ENCODE measurements around the gene FAM83E. TPM values are rescaled to one million over a fixed set of nuclear protein-coding genes. Genes with fewer than 3 reads are reported as not detected.

The FAM83E gene
- polyA plus RNA-seq, 1 donor from 2014 or later, result 0.73 TPM

- Histone ChIP-seq H3F3A (ENCODE audit: insufficient read depth, low read length, poor library complexity, severe bottlenecking) (no peaks in the 10 kb centered on the region), H3K79me2 (replicated peaks; ENCODE audit: insufficient read depth, low read length) (no peaks in the 10 kb centered on the region), H3K27me3 (ENCODE audit: insufficient read depth, low read depth, low read length) (peaks cover 4% of the 10 kb centered on the region)
Measured at GRCh38 chr19:48591021-48591420, 23.9 kb downstream of the FAM83E start.

GRCh38 chr19:48588670-48589401, 26.0 kb downstream of the FAM83E start:
- Histone ChIP-seq H3K36me3 (ENCODE audit: insufficient read depth, low read length) (no peaks in the 10 kb centered on the region), H3K4me2 (ENCODE audit: low read length) (no peak overlapping the region), H3K27ac (ENCODE audit: low read length) (no peak overlapping the region), H3K4me3 (ENCODE audit: low read length) (peak overlapping the region; percentile 46), H3K27me3 (ENCODE audit: insufficient read depth, low read depth, low read length) (peaks cover 4% of the 10 kb centered on the region), H3F3A (ENCODE audit: insufficient read depth, low read length, poor library complexity, severe bottlenecking) (no peaks in the 10 kb centered on the region), H4K20me1 (ENCODE audit: insufficient read depth) (no peaks in the 10 kb centered on the region), H3K9ac (ENCODE audit: low read length) (no peak overlapping the region), H2AFZ (ENCODE audit: low read depth, low read length) (peak overlapping the region; percentile 8), H3K79me2 (replicated peaks; ENCODE audit: insufficient read depth, low read length) (no peaks in the 10 kb centered on the region), H3K9me3 (ENCODE audit: low read length) (no peaks in the 10 kb centered on the region), H3K9me2 (ENCODE audit: insufficient read depth, low read length) (no peaks in the 10 kb centered on the region)
- peak; percentile 62 for TF ChIP-seq RAD21 (conservative IDR thresholded peaks at IDR 0.05)
- peak; percentile 80 for TF ChIP-seq CTCF (IDR thresholded peaks at IDR 0.05; ENCODE audit: poor library complexity, severe bottlenecking)
- no peak for TF ChIP-seq TAF1 (IDR thresholded peaks at IDR 0.05; ENCODE audit: low read depth)
- peak; percentile 78 for TF ChIP-seq SMC3 (conservative IDR thresholded peaks at IDR 0.05; ENCODE audit: poor library complexity)

More at GRCh38 chr19:48591021-48591420, 23.9 kb downstream of the FAM83E start:
- Histone ChIP-seq H3K9me3 (ENCODE audit: low read length) (no peaks in the 10 kb centered on the region), H3K4me2 (ENCODE audit: low read length) (no peak overlapping the region), H3K27ac (ENCODE audit: low read length) (no peak overlapping the region), H3K36me3 (ENCODE audit: insufficient read depth, low read length) (no peaks in the 10 kb centered on the region), H3K9ac (ENCODE audit: low read length) (no peak overlapping the region), H4K20me1 (ENCODE audit: insufficient read depth) (no peaks in the 10 kb centered on the region), H2AFZ (ENCODE audit: low read depth, low read length) (no peak overlapping the region), H3K9me2 (ENCODE audit: insufficient read depth, low read length) (no peaks in the 10 kb centered on the region), H3K4me3 (ENCODE audit: low read length) (no peak overlapping the region)
- TF ChIP-seq REST (IDR thresholded peaks at IDR 0.05; ENCODE audit: borderline replicate concordance), result no peak
- TF ChIP-seq EZH2 (IDR thresholded peaks at IDR 0.05; ENCODE audit: borderline replicate concordance, insufficient read depth, low read length, poor library complexity, severe bottlenecking), result no peak
- TF ChIP-seq CTCF (IDR thresholded peaks at IDR 0.05; ENCODE audit: poor library complexity, severe bottlenecking), result no peak
- no peak for TF ChIP-seq SMC3 (conservative IDR thresholded peaks at IDR 0.05; ENCODE audit: poor library complexity)
- no peak for TF ChIP-seq MXI1 (conservative IDR thresholded peaks at IDR 0.05; ENCODE audit: poor library complexity, severe bottlenecking)
- TF ChIP-seq EP300 (conservative IDR thresholded peaks at IDR 0.05; ENCODE audit: poor library complexity, severe bottlenecking), result no peak
- no peak for TF ChIP-seq POLR2AphosphoS5 (IDR thresholded peaks at IDR 0.05)
- TF ChIP-seq TAF1 (IDR thresholded peaks at IDR 0.05; ENCODE audit: low read depth), result no peak
- no peak for TF ChIP-seq RAD21 (conservative IDR thresholded peaks at IDR 0.05)

Data from neural cell (in vitro differentiated cells).